ENCODE measurements around the gene MEGF8.

Gene MEGF8

GRCh38 chr19:42397263-42398166 is 72.1 kb downstream of the MEGF8 start:
- TF ChIP-seq TAF1 (IDR thresholded peaks at IDR 0.05; ENCODE audit: borderline replicate concordance, insufficient read depth, low read length) (no peak), FOXP2 (optimal IDR thresholded peaks at IDR 0.05; ENCODE audit: borderline replicate concordance, extremely low read depth, extremely low read length, insufficient read depth) (no peak), SIN3A (IDR thresholded peaks at IDR 0.05; ENCODE audit: borderline replicate concordance, insufficient read depth, low read length) (no peak), POLR2AphosphoS5 (IDR thresholded peaks at IDR 0.05; ENCODE audit: low read depth, low read length) (no peak), REST (IDR thresholded peaks at IDR 0.05; ENCODE audit: insufficient read depth in 1 of 2, low read depth in 2 of 2, low read length in 2 of 2) (no peak)

- TF ChIP-seq SIN3A (IDR thresholded peaks at IDR 0.05; ENCODE audit: borderline replicate concordance, insufficient read depth, low read length) (no peak), REST (IDR thresholded peaks at IDR 0.05; ENCODE audit: insufficient read depth in 1 of 2, low read depth in 2 of 2, low read length in 2 of 2) (no peak), TAF1 (IDR thresholded peaks at IDR 0.05; ENCODE audit: borderline replicate concordance, insufficient read depth, low read length) (no peak), POLR2AphosphoS5 (IDR thresholded peaks at IDR 0.05; ENCODE audit: low read depth, low read length) (no peak), FOXP2 (optimal IDR thresholded peaks at IDR 0.05; ENCODE audit: borderline replicate concordance, extremely low read depth, extremely low read length, insufficient read depth) (no peak)
These were observed 75.0 kb downstream of the MEGF8 start for GRCh38 chr19:42400404-42400803.

GRCh38 chr19:42401365-42402303 is 76.2 kb downstream of the MEGF8 start:
- TF ChIP-seq REST (IDR thresholded peaks at IDR 0.05; ENCODE audit: insufficient read depth in 1 of 2, low read depth in 2 of 2, low read length in 2 of 2), result no peak
- no peak for TF ChIP-seq SIN3A (IDR thresholded peaks at IDR 0.05; ENCODE audit: borderline replicate concordance, insufficient read depth, low read length)
- no peak for TF ChIP-seq TAF1 (IDR thresholded peaks at IDR 0.05; ENCODE audit: borderline replicate concordance, insufficient read depth, low read length)
- TF ChIP-seq POLR2AphosphoS5 (IDR thresholded peaks at IDR 0.05; ENCODE audit: low read depth, low read length), result no peak; the same call in 1 of the 2 replicates
- peak; percentile 92 for TF ChIP-seq FOXP2 (optimal IDR thresholded peaks at IDR 0.05; ENCODE audit: borderline replicate concordance, extremely low read depth, extremely low read length, insufficient read depth)

- TF ChIP-seq FOXP2 (optimal IDR thresholded peaks at IDR 0.05; ENCODE audit: borderline replicate concordance, extremely low read depth, extremely low read length, insufficient read depth) (no peak), TAF1 (IDR thresholded peaks at IDR 0.05; ENCODE audit: borderline replicate concordance, insufficient read depth, low read length) (no peak), REST (IDR thresholded peaks at IDR 0.05; ENCODE audit: insufficient read depth in 1 of 2, low read depth in 2 of 2, low read length in 2 of 2) (no peak), POLR2AphosphoS5 (IDR thresholded peaks at IDR 0.05; ENCODE audit: low read depth, low read length) (no peak), SIN3A (IDR thresholded peaks at IDR 0.05; ENCODE audit: borderline replicate concordance, insufficient read depth, low read length) (no peak)
These were observed 77.1 kb downstream of the MEGF8 start for GRCh38 chr19:42402376-42403116.

Measured in PFSK-1 (cell line).